ENCODE data around the gene KATNBL1. TPM values are rescaled to one million over a fixed set of nuclear protein-coding genes. Genes with fewer than 3 reads are reported as not detected.

Gene KATNBL1
- total and polyA plus RNA-seq, 2 donors (not counting 3 experiments of a cell fraction or from before 2014, with no cell fraction given) = 14.1 to 56.8 TPM

- Histone ChIP-seq H3K4me2 (ENCODE audit: insufficient read depth, low read length) (no peak overlapping the region), H3K27me3 (ENCODE audit: control insufficient read depth in 2 of 2, insufficient read depth in 2 of 2, low read length in 2 of 2) (no peaks in the 10 kb centered on the region), H3K36me3 (ENCODE audit: control insufficient read depth in 2 of 2, extremely low read depth in 1 of 2, insufficient read depth in 2 of 2, low read length in 2 of 2) (peaks cover 5 to 6% of the 10 kb centered on the region in 2 experiments), H3K9ac (replicated peaks; ENCODE audit: extremely low read depth, insufficient read depth, low read length) (no peak overlapping the region), H3K9me3 (replicated peaks; ENCODE audit: control insufficient read depth, insufficient read depth, low read length) (peaks cover 5% of the 10 kb centered on the region), H3K4me1 (ENCODE audit: control insufficient read depth, extremely low read depth, insufficient read depth, low read length) (no peaks in the 10 kb centered on the region), H3K9me1 (replicated peaks; ENCODE audit: control insufficient read depth, extremely low read depth, insufficient read depth, low read length) (no peaks in the 10 kb centered on the region), H3K79me2 (ENCODE audit: control insufficient read depth, insufficient read depth, low read length) (no peaks in the 10 kb centered on the region), H3K4me3 (replicated peaks in 1 of 3; ENCODE audit: insufficient read depth in 1 of 3, low read depth in 1 of 3, low read length in 3 of 3) (no peak overlapping the region), H4K20me1 (replicated peaks; ENCODE audit: control insufficient read depth, extremely low read depth, insufficient read depth, low read length) (no peaks in the 10 kb centered on the region), H3K27ac (ENCODE audit: insufficient read depth, low read depth, low read length) (no peak overlapping the region), H2AFZ (ENCODE audit: low read depth, low read length) (no peak overlapping the region)
- FAIRE-seq (no peak), DNase-seq (ENCODE audit: low read depth, low spot score) (no peak)
- dilution Hi-C loops (cut with MboI; ENCODE audit: extremely low pct_ligation_motif_present, low sequenced_read_pairs) = no loop called here
- CTCF ChIA-PET = interaction anchor here (1.3 kb wide), 1 partner anchor 54 kb away, joined by 3 read pairs; the partner anchor contains the start of gene KATNBL1
- POLR2A ChIA-PET = no interaction called here
- no TSS peak for BruUV-seq (replicated peaks)
- no peak for TF ChIP-seq GATA2 (IDR thresholded peaks at IDR 0.05; ENCODE audit: insufficient read depth, insufficient read length, low read depth, low read length)
- no peak for TF ChIP-seq POLR2A (IDR thresholded peaks at IDR 0.05; ENCODE audit: low read depth, low read length)
- intact Hi-C loops (cut with micrococcal nuclease) = no loop called here
Measured at GRCh38 chr15:34155859-34156258, 54.0 kb downstream of the KATNBL1 start.

DNA sequence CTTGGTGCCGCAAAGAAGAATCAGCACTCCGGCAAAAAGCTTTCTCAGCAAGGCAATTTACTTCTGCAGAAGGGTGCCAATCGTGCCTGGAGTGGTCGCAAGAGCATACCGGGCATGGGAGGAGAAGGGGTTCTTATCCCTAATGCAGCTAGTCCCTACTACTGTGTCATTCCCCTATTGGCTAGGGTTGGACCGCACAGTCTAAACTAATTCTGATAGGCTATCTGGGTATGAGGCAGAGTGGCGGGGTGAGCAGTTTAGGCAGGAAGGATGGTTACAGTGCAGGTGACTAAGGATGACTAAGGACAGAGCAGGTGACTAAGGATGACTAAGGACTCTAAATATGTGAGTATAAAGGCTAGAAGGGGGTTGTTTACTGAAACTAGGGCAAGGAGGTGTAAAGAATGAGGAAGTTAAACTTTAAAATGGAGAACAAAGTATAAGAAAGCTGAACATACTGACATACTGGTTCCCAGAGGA, 55.1 kb downstream of the KATNBL1 start:
- CTCF ChIA-PET = no interaction called here
- Histone ChIP-seq H3K9me3 (replicated peaks; ENCODE audit: control insufficient read depth, insufficient read depth, low read length) (peaks cover 5% of the 10 kb centered on the region), H3K9ac (replicated peaks; ENCODE audit: extremely low read depth, insufficient read depth, low read length) (no peak overlapping the region), H3K36me3 (ENCODE audit: control insufficient read depth in 2 of 2, extremely low read depth in 1 of 2, insufficient read depth in 2 of 2, low read length in 2 of 2) (peaks cover 4 to 9% of the 10 kb centered on the region in 2 experiments), H2AFZ (ENCODE audit: low read depth, low read length) (no peak overlapping the region), H3K27me3 (ENCODE audit: control insufficient read depth in 2 of 2, insufficient read depth in 2 of 2, low read length in 2 of 2) (no peaks in the 10 kb centered on the region), H3K4me3 (replicated peaks in 1 of 3; ENCODE audit: insufficient read depth in 1 of 3, low read depth in 1 of 3, low read length in 3 of 3) (no peak overlapping the region), H3K9me1 (replicated peaks; ENCODE audit: control insufficient read depth, extremely low read depth, insufficient read depth, low read length) (no peaks in the 10 kb centered on the region), H3K4me1 (ENCODE audit: control insufficient read depth, extremely low read depth, insufficient read depth, low read length) (no peaks in the 10 kb centered on the region), H3K79me2 (ENCODE audit: control insufficient read depth, insufficient read depth, low read length) (no peaks in the 10 kb centered on the region), H3K27ac (ENCODE audit: insufficient read depth, low read depth, low read length) (no peak overlapping the region), H4K20me1 (replicated peaks; ENCODE audit: control insufficient read depth, extremely low read depth, insufficient read depth, low read length) (no peaks in the 10 kb centered on the region), H3K4me2 (ENCODE audit: insufficient read depth, low read length) (no peak overlapping the region)
- POLR2A ChIA-PET = no interaction called here
- dilution Hi-C loops (cut with MboI; ENCODE audit: extremely low pct_ligation_motif_present, low sequenced_read_pairs) = no loop called here
- FAIRE-seq (no peak), DNase-seq (ENCODE audit: low read depth, low spot score) (no peak)
- no TSS peak for BruUV-seq (replicated peaks)
- TF ChIP-seq FOS (IDR thresholded peaks at IDR 0.05; ENCODE audit: borderline replicate concordance, insufficient read depth, low read length) (no peak), POLR2A (IDR thresholded peaks at IDR 0.05; ENCODE audit: low read depth, low read length) (no peak), MAX (IDR thresholded peaks at IDR 0.05; ENCODE audit: insufficient read depth, insufficient read length) (no peak), MYC (IDR thresholded peaks at IDR 0.05; ENCODE audit: low read depth, low read length) (no peak), POLR2AphosphoS5 (IDR thresholded peaks at IDR 0.05; ENCODE audit: insufficient read depth, low read depth, low read length) (no peak), JUN (IDR thresholded peaks at IDR 0.05; ENCODE audit: borderline replicate concordance, insufficient read depth, insufficient read length, low read depth) (no peak), EZH2 (IDR thresholded peaks at IDR 0.05; ENCODE audit: borderline replicate concordance, low read depth, low read length, severe bottlenecking) (no peak), CTCF (IDR thresholded peaks at IDR 0.05; ENCODE audit: extremely low read depth in 1 of 2, insufficient read depth in 1 of 2, low read depth in 1 of 2, low read length in 2 of 2) (no peak), GATA2 (IDR thresholded peaks at IDR 0.05; ENCODE audit: insufficient read depth, insufficient read length, low read depth, low read length) (no peak)
- intact Hi-C loops (cut with micrococcal nuclease) = no loop called here

Measured in endothelial cell of umbilical vein (primary cell).